Lower leg skin (tissue), 4 donors: ENCODE measurements around the gene AP3B1. TPM values are rescaled to one million over a fixed set of nuclear protein-coding genes. Genes with fewer than 3 reads are reported as not detected.

Experiments used
- DNase-seq, 2 donors: peaks; one replicate each; pipeline ENCODE4 v3.0.0-alpha.2; 2019; ENCODE audit warnings: low spot score in 2 of 2
- H3K4me3 ChIP-seq: fragments of 200-600 bp; sonication (generic); 2 replicates; pipeline ENCODE4 v1.5.1; 2017; ENCODE audit warnings: mild to moderate bottlenecking, low read depth; ENCODE audit not compliant: poor library complexity, severe bottlenecking
- POLR2A ChIP-seq, 2 donors: fragments of 450-650 bp; IDR thresholded peaks; one replicate each; pipeline ENCODE4 v1.6.1; 2016 to 2017; ENCODE audit warnings: antibody characterized with exemption in 2 of 2, mild to moderate bottlenecking in 1 of 2, moderate library complexity in 1 of 2
- WGBS, 2 donors: methylation state at CpG; one replicate each; pipeline ENCODE4 v1.1.5; 2018; 5-methylcytosine and 5-hydroxymethylcytosine counted together
- intact Hi-C: fragments of 100-400 bp; cut with DNase I; formaldehyde crosslinking; loops from one replicate; pipeline ENCODE4 v1.15.0; 2023; ENCODE audit warnings: low total_unique reads
- total RNA-seq, 4 donors: library from RNA; depleted of rRNA; stranded (reverse); fragments of >200 nt; gene quantifications; one replicate each; pipeline ENCODE4 v1.1.0, GENCODE V29; 2016
- TF ChIP-seq, protein P1 (sequence below), 3 donors: fragments of 450-650 bp; IDR thresholded peaks; one replicate each; pipeline ENCODE4 v1.5.1; 2016; ENCODE audit warnings: antibody characterized with exemption in 3 of 3, mild to moderate bottlenecking in 3 of 3, moderate library complexity in 2 of 3

The AP3B1 gene
- total RNA-seq, 4 donors from 2014 or later = 23.5 to 37.7 (median 33.3) TPM

DNA sequence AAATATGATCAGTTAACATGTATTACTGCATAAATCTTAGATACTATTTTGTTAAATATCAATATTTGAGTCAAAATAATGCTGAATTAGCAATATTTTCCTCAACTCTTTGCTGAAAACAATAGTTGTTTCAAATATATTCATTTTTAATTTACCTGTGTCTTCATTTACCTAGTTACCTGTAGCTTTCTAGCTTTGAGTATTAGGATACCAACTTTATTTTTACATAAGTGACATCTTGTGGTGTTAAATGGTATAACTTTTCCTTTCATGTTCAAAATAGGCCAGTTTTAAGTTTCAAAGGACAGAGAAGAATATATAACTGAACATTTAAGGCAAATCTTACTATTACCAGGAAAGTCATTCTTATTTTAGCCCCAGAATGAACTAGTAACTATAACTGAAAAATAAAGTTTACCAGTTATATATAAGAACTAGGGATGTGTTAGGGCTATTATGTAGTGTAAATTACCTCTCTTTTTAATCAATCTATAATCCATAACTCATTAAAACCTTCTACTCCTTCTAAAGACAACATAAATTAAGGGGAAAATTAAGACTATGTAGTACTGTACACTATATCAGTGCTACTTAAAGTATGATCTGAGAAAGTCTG lies 25.3 kb downstream of the AP3B1 start:
- TF ChIP-seq, protein P1, sequence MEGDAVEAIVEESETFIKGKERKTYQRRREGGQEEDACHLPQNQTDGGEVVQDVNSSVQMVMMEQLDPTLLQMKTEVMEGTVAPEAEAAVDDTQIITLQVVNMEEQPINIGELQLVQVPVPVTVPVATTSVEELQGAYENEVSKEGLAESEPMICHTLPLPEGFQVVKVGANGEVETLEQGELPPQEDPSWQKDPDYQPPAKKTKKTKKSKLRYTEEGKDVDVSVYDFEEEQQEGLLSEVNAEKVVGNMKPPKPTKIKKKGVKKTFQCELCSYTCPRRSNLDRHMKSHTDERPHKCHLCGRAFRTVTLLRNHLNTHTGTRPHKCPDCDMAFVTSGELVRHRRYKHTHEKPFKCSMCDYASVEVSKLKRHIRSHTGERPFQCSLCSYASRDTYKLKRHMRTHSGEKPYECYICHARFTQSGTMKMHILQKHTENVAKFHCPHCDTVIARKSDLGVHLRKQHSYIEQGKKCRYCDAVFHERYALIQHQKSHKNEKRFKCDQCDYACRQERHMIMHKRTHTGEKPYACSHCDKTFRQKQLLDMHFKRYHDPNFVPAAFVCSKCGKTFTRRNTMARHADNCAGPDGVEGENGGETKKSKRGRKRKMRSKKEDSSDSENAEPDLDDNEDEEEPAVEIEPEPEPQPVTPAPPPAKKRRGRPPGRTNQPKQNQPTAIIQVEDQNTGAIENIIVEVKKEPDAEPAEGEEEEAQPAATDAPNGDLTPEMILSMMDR (IDR thresholded peaks at IDR 0.05) = no peak
- TF ChIP-seq POLR2A (IDR thresholded peaks at IDR 0.05) = no peak
- no peak overlapping the region for H3K4me3 ChIP-seq
- intact Hi-C loops = no loop called here
- DNase-seq = no peak

- H3K4me3 ChIP-seq = no peak overlapping the region
- DNase-seq = no peak
- WGBS, 2 donors = 66 to 69% methylated on average over 2 of the region's 2 CpGs
- no peak for TF ChIP-seq POLR2A (IDR thresholded peaks at IDR 0.05)
- TF ChIP-seq, protein P1 (IDR thresholded peaks at IDR 0.05) = no peak
- intact Hi-C loops = no loop called here
Measured at GRCh38 chr5:78268356-78268755, 26.1 kb downstream of the AP3B1 start.

DNA sequence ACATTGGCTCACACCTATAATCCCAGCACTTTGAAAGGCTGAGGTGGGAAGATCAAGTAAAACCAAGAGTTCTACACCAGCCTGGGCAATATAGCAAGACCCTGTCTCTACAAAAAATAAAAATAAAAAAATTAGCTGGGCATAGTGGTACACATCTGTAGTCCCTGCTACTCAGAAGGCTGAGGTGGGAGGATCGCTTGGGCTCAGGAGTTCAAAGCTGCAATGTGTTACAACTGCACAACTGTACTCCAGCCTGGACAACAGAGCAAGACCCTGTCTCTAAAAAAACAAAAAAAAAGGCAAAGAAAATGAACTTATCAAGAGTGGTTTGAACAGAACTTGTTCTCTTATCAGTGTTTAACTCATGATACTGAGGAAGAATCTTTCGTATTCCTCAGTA lies 29.3 kb downstream of the AP3B1 start:
- 98 to 99% methylated on average over 2 of the region's 2 CpGs for WGBS, 2 donors
- TF ChIP-seq, protein P1 (IDR thresholded peaks at IDR 0.05) = no peak
- no peak for TF ChIP-seq POLR2A (IDR thresholded peaks at IDR 0.05)
- no peak for DNase-seq
- intact Hi-C loops = no loop called here
- H3K4me3 ChIP-seq = no peak overlapping the region

DNA sequence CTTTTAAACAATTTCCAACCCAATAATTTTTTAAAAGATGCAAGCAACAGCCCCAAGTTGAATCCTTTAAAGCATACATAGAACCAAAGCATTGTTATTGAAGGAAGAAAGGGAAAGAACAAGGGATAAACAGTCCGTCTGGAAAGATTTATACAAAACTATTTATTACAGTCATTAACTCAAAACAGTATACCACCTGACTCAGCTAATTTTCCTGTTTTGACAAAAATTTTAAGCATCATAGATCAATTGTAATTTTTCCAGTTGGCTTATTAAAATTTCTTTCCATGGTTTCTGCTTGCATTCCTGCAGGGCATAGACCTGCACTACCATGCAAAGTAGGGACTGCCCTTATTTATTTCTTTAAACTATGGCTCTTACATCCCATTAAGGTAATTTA lies 29.9 kb downstream of the AP3B1 start:
- TF ChIP-seq POLR2A (IDR thresholded peaks at IDR 0.05) = no peak
- TF ChIP-seq, protein P1 (IDR thresholded peaks at IDR 0.05) = no peak
- no peak overlapping the region for H3K4me3 ChIP-seq
- no peak for DNase-seq
- intact Hi-C loops = no loop called here
- 90 to 91% methylated on average over 1 of the region's 1 CpG for WGBS, 2 donors

DNA sequence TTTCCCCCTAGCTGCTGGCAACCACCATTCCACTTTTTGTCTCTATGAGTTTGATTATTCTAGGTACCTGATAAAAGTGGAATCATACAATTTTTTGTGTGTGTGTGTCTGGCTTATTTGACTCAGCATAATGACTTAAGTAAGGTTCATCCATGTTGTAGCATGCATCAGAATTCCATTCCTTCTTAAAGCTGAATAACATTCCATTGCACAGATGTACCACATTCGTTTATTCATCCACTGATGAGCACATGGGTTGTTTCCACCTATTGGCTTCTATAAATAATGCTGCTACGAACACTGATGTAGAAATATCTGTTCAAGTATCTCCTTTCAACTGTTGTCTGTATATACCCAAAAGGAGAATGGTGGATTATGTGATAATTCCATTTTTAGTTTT lies 33.7 kb downstream of the AP3B1 start:
- no peak for DNase-seq
- H3K4me3 ChIP-seq = no peak overlapping the region
- TF ChIP-seq POLR2A (IDR thresholded peaks at IDR 0.05) = no peak
- TF ChIP-seq, protein P1 (IDR thresholded peaks at IDR 0.05) = no peak
- intact Hi-C loops = no loop called here
- WGBS, 2 donors = 72 to 77% methylated on average over 2 of the region's 2 CpGs

DNA sequence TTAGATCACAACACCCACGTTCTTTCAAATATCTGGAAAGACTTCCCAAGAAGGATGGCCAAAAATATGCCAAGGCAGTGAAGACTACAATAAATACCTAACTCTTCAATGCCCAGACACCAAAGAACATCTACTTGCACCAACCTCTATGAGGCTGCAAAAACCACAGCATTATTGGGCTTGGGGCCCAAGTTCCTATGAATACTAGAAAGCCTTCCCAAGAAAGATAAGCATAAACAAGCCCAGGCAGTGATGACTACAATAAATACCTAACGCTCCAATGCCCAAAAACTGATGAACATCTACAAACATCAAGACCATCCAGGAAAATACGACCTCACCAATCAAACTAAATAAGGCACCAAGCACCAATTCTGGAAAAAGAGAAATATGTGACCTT lies 41.3 kb downstream of the AP3B1 start:
- DNase-seq = no peak
- WGBS, 2 donors = 82 to 83% methylated on average over 3 of the region's 3 CpGs
- H3K4me3 ChIP-seq = no peak overlapping the region
- intact Hi-C loops = no loop called here
- TF ChIP-seq, protein P1 (IDR thresholded peaks at IDR 0.05) = no peak
